ENCODE results near the gene HDAC6. TPM values are rescaled to one million over a fixed set of nuclear protein-coding genes. Genes with fewer than 3 reads are reported as not detected.

Gene HDAC6
- polyA plus RNA-seq, 1 donor (not counting 4 experiments of a cell fraction or from before 2014, with no cell fraction given): 21.9 TPM

- no peak overlapping the region for H3K4me2 ChIP-seq (ENCODE audit: control insufficient read depth, extremely low read depth, insufficient read depth, low read depth, low read length)
- H3K36me3 ChIP-seq (ENCODE audit: control insufficient read depth in 2 of 2, extremely low read depth in 1 of 2, insufficient read depth in 2 of 2, low read length in 2 of 2): no peaks in the 10 kb centered on the region
- H3K27me3 ChIP-seq (ENCODE audit: control insufficient read depth, extremely low read depth, insufficient read depth, low read length): no peaks in the 10 kb centered on the region
- no peaks in the 10 kb centered on the region for H4K20me1 ChIP-seq (ENCODE audit: control insufficient read depth, extremely low read depth, insufficient read depth, low read length)
- H2AFZ ChIP-seq (ENCODE audit: control insufficient read depth, low read length): no peak overlapping the region
- no peak for DNase-seq (ENCODE audit: low read depth, low spot score)
- H3K4me3 ChIP-seq (ENCODE audit: control insufficient read depth in 2 of 3, extremely low read depth in 1 of 3, insufficient read depth in 2 of 3, low read depth in 1 of 3, low read length in 3 of 3): no peak overlapping the region
- H3K79me2 ChIP-seq (ENCODE audit: control insufficient read depth, insufficient read depth, low read length): no peaks in the 10 kb centered on the region
- H3K4me1 ChIP-seq (ENCODE audit: control insufficient read depth, extremely low read depth, insufficient read depth, low read length): no peaks in the 10 kb centered on the region
- no peak overlapping the region for H3K27ac ChIP-seq (ENCODE audit: control insufficient read depth, insufficient read depth, low read length)
- dilution Hi-C loops (cut with MboI; ENCODE audit: extremely low pct_ligation_motif_present, low sequenced_read_pairs): no loop called here
- no peak overlapping the region for H3K9ac ChIP-seq (ENCODE audit: control insufficient read depth, extremely low read depth, insufficient read depth, low read length)
- no peaks in the 10 kb centered on the region for H3K9me1 ChIP-seq (ENCODE audit: control insufficient read depth, extremely low read depth, insufficient read depth, low read length)
- TF ChIP-seq CTCF (optimal IDR thresholded peaks at IDR 0.05 in 1 of 3, IDR thresholded peaks at IDR 0.05 in 1 of 3, conservative IDR thresholded peaks at IDR 0.05 in 1 of 3; ENCODE audit: extremely low read depth in 1 of 3, insufficient read depth in 2 of 3, low read length in 3 of 3): no peak
- TF ChIP-seq EZH2 (IDR thresholded peaks at IDR 0.05; ENCODE audit: low read length): no peak
- FAIRE-seq: no peak
- H3K9me3 ChIP-seq (ENCODE audit: control insufficient read depth, low read depth, low read length): no peaks in the 10 kb centered on the region
Observed at GRCh38 chrX:48794340-48794910, 7.4 kb upstream of the HDAC6 start.

GRCh38 chrX:48794911-48795515 is 6.9 kb upstream of the HDAC6 start:
- no peak for FAIRE-seq
- dilution Hi-C loops (cut with MboI; ENCODE audit: extremely low pct_ligation_motif_present, low sequenced_read_pairs): no loop called here
- H2AFZ ChIP-seq (ENCODE audit: control insufficient read depth, low read length): no peak overlapping the region
- H4K20me1 ChIP-seq (ENCODE audit: control insufficient read depth, extremely low read depth, insufficient read depth, low read length): no peaks in the 10 kb centered on the region
- H3K79me2 ChIP-seq (ENCODE audit: control insufficient read depth, insufficient read depth, low read length): no peaks in the 10 kb centered on the region
- no peak for DNase-seq (ENCODE audit: low read depth, low spot score)
- no peaks in the 10 kb centered on the region for H3K9me3 ChIP-seq (ENCODE audit: control insufficient read depth, low read depth, low read length)
- no peak overlapping the region for H3K9ac ChIP-seq (ENCODE audit: control insufficient read depth, extremely low read depth, insufficient read depth, low read length)
- H3K9me1 ChIP-seq (ENCODE audit: control insufficient read depth, extremely low read depth, insufficient read depth, low read length): no peaks in the 10 kb centered on the region
- no peaks in the 10 kb centered on the region for H3K4me1 ChIP-seq (ENCODE audit: control insufficient read depth, extremely low read depth, insufficient read depth, low read length)
- TF ChIP-seq CTCF (optimal IDR thresholded peaks at IDR 0.05 in 1 of 3, IDR thresholded peaks at IDR 0.05 in 1 of 3, conservative IDR thresholded peaks at IDR 0.05 in 1 of 3; ENCODE audit: extremely low read depth in 1 of 3, insufficient read depth in 2 of 3, low read length in 3 of 3) (no peak), EZH2 (IDR thresholded peaks at IDR 0.05; ENCODE audit: low read length) (no peak)
- H3K4me3 ChIP-seq (ENCODE audit: control insufficient read depth in 2 of 3, extremely low read depth in 1 of 3, insufficient read depth in 2 of 3, low read depth in 1 of 3, low read length in 3 of 3): no peak overlapping the region
- no peak overlapping the region for H3K4me2 ChIP-seq (ENCODE audit: control insufficient read depth, extremely low read depth, insufficient read depth, low read depth, low read length)
- H3K27me3 ChIP-seq (ENCODE audit: control insufficient read depth, extremely low read depth, insufficient read depth, low read length): no peaks in the 10 kb centered on the region
- H3K36me3 ChIP-seq (ENCODE audit: control insufficient read depth in 2 of 2, extremely low read depth in 1 of 2, insufficient read depth in 2 of 2, low read length in 2 of 2): no peaks in the 10 kb centered on the region
- no peak overlapping the region for H3K27ac ChIP-seq (ENCODE audit: control insufficient read depth, insufficient read depth, low read length)

Data from keratinocyte (primary cell).